AG04449 (cell line): Measurements from ENCODE around the gene TAPT1.
"Not testable (repeated sequence)": the region's sequence is repeated elsewhere in the genome, so short reads cannot be mapped to it uniquely, and the experiment has no call there.

Source experiments
- CTCF ChIA-PET: fragments of 350-600 bp; formaldehyde crosslinking; extraction: SDS; loops from one replicate; lab custom pipeline; 2021; ENCODE audit warnings: antibody characterized with exemption; lab: Yijun Ruan, JAX
- POLR2A ChIA-PET: fragments of 400-600, 350-600 bp; formaldehyde crosslinking; extraction: SDS; loops from one replicate; lab custom pipeline; 2020; ENCODE audit warnings: antibody characterized with exemption, inconsistent platforms; lab: Yijun Ruan, JAX
- DNase-seq: peaks from one replicate; pipeline ENCODE4 v3.0.0-alpha.2; 2010; ENCODE audit warnings: low read depth, low spot score
- H3K4me3 ChIP-seq: 2 replicates; pipeline ENCODE4 v1.5.1; 2011; ENCODE audit warnings: low read depth, mild to moderate bottlenecking, control low read depth, low read length
- CTCF ChIP-seq: IDR thresholded peaks from one replicate; pipeline ENCODE4 v1.5.1; 2011; ENCODE audit warnings: mild to moderate bottlenecking, moderate library complexity, low read length, control low read depth, inconsistent platforms; ENCODE audit not compliant: insufficient read depth; ENCODE audit errors: missing control alignments

Gene TAPT1

GRCh38 chr4:16195209-16195608, 31.1 kb downstream of the TAPT1 start:
- no peak for TF ChIP-seq CTCF
- DNase-seq, result no peak
- CTCF ChIA-PET, result interaction anchor here (1.7 to 9.8 kb wide), 4 partner anchors 10 to 390 kb away, joined by 6 to 114 read pairs (median 47); no protein-coding TSS in a partner anchor
- POLR2A ChIA-PET, result no interaction called here
- H3K4me3 ChIP-seq, result no peak overlapping the region

DNA sequence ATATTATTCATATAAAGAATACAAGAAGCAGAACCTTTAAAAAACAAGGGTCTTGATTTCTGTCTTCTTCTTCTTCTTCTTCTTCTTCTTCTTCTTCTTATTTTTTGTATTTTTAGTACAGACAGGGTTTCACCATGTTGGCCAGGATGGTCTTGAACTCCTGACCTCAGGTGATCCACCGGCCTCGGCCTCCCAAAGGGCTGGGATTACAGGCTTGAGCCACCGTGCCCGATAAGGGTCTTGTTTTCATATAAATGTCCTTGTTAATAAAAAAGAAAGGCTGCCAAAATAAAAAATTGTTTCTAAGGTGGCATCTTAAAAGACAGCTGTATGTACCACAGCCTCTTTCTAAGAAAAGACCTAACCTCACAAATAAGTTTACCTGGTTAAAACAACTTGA, 31.5 kb downstream of the TAPT1 start:
- H3K4me3 ChIP-seq, POLR2A ChIA-PET, DNase-seq: not testable (repeated sequence)
- CTCF ChIA-PET, result interaction anchor here (2.9 to 9.8 kb wide), 3 partner anchors 11 to 165 kb away, joined by 25 to 114 read pairs (median 69); no protein-coding TSS in a partner anchor

DNA sequence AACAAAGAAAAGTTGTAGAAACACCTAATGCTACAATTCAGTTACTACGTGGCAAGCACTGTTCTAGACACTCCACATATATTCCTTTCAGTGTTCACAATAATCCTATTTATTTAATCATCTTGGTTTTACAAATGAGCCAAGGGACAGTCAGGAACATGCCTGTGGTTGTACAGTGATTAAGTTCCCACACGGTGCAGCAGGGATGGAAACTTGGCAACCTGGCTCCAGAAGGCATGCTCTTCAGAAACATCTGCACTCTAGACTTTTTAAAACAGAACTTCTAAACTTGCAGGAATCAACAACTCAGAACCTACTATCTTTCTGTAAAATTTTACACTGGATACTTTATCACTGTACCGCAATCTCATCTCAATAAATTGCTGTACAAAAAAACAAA, 32.1 kb downstream of the TAPT1 start:
- ChIA-PET POLR2A (no interaction called here), CTCF (interaction anchor here (8.2 kb wide), 1 partner anchor 71 kb away, joined by 69 read pairs; no protein-coding TSS in a partner anchor)
- no peak for TF ChIP-seq CTCF
- no peak overlapping the region for H3K4me3 ChIP-seq
- no peak for DNase-seq

GRCh38 chr4:16192631-16193518, 33.4 kb downstream of the TAPT1 start:
- no peak for TF ChIP-seq CTCF
- ChIA-PET POLR2A (no interaction called here), CTCF (interaction anchor here (0.9 to 8.2 kb wide), 4 partner anchors 13 to 161 kb away, joined by 3 to 69 read pairs (median 4); no protein-coding TSS in a partner anchor)
- H3K4me3 ChIP-seq, result no peak overlapping the region
- DNase-seq, result no peak

DNA sequence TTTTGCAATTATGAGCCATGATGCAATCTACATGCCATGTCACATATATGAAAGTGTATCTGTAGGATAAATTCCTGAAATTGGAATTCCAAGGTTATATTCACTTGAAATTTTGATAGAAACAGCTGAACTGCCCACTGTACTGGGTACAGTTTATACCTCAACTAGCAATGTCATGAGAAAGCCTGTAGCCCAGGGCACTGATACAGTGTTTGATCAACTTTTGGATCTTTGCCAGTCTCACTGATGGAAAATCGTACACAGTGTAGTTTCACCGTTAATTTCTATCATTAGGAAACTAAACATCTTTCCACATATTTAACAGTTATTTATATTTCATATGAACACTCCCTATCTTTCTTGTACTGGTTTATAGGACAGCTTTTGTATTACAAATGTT, 34.2 kb downstream of the TAPT1 start:
- TF ChIP-seq CTCF, result no peak
- no peak for DNase-seq
- ChIA-PET CTCF (interaction anchor here (1.0 to 8.2 kb wide), 4 partner anchors 13 to 184 kb away, joined by 3 to 69 read pairs (median 4); no protein-coding TSS in a partner anchor), POLR2A (no interaction called here)
- no peak overlapping the region for H3K4me3 ChIP-seq

- POLR2A ChIA-PET, result no interaction called here
- CTCF ChIA-PET, result interaction anchor here (0.7 to 2.2 kb wide), 4 partner anchors 9 to 382 kb away, joined by 3 to 11 read pairs (median 4); no protein-coding TSS in a partner anchor
- no peak for DNase-seq
- no peak overlapping the region for H3K4me3 ChIP-seq
- TF ChIP-seq CTCF, result no peak
Measured at GRCh38 chr4:16187455-16187854, 38.8 kb downstream of the TAPT1 start.
